HepG2 (cell line): ENCODE results near the gene ZFAND6. TPM values are rescaled to one million over a fixed set of nuclear protein-coding genes. Genes with fewer than 3 reads are reported as not detected.
A peak's percentile ranks its signal among the peaks of the same experiment; 100 is the strongest.

ENCODE experiments used
- ARNT ChIP-seq: fragments of 450-650 bp; IDR thresholded peaks from 2 replicates; pipeline ENCODE4 v1.6.1; 2017
- ATF2 ChIP-seq: sonication (generic); formaldehyde crosslinking; IDR thresholded peaks from 2 replicates; pipeline ENCODE4 v1.4.0; 2020; ENCODE audit warnings: missing genetic modification reagents
- ATM ChIP-seq: fragments of 450-650 bp; IDR thresholded peaks from 2 replicates; pipeline ENCODE4 v1.7.1; 2017; ENCODE audit warnings: mild to moderate bottlenecking, borderline replicate concordance
- ELK4 ChIP-seq: sonication (generic); formaldehyde crosslinking; IDR thresholded peaks from 2 replicates; pipeline ENCODE4 v1.9.0; 2021; ENCODE audit warnings: missing genetic modification reagents, borderline replicate concordance
- FIP1L1 ChIP-seq: fragments of 200-400 bp; formaldehyde crosslinking; IDR thresholded peaks from 2 replicates; pipeline ENCODE4 v1.6.1; 2018; ENCODE audit warnings: low read depth, mild to moderate bottlenecking, low read length, moderate library complexity, borderline replicate concordance; ENCODE audit not compliant: insufficient read depth
- FOXP1 ChIP-seq, 2 experiments: fragments of 450-650 bp in 1 of 2; IDR thresholded peaks; 2 replicates each; pipeline ENCODE4 v1.6.1; 2017 to 2018; ENCODE audit warnings: antibody characterized with exemption in 1 of 2
- HNF1A ChIP-seq, 2 experiments: sonication (generic) in 1 of 2; formaldehyde crosslinking in 1 of 2; IDR thresholded peaks; 2 replicates each; pipeline versions ENCODE4 v1.4.0 to v1.6.1; 2016 to 2020; ENCODE audit warnings: borderline replicate concordance in 1 of 2, low read depth in 1 of 2, mild to moderate bottlenecking in 1 of 2, missing genetic modification reagents in 1 of 2
- MXD4 ChIP-seq: IDR thresholded peaks from 2 replicates; pipeline ENCODE4 v1.6.1; 2016; ENCODE audit warnings: mild to moderate bottlenecking, missing biosample characterization, missing genetic modification reagents
- PRMT3 ChIP-seq: sonication (generic); formaldehyde crosslinking; IDR thresholded peaks from 2 replicates; pipeline ENCODE4 v1.8.1; 2022; ENCODE audit warnings: low read depth, mild to moderate bottlenecking, moderate library complexity, missing genetic modification reagents, borderline replicate concordance
- REL ChIP-seq: sonication (generic); formaldehyde crosslinking; conservative IDR thresholded peaks from 2 replicates; pipeline ENCODE4 v1.8.0; 2022; ENCODE audit warnings: mild to moderate bottlenecking, missing genetic modification reagents, moderate library complexity
- ZBTB4 ChIP-seq: sonication (generic); formaldehyde crosslinking; IDR thresholded peaks from 2 replicates; pipeline ENCODE4 v1.4.0; 2020; ENCODE audit warnings: missing genetic modification reagents, mild to moderate bottlenecking, borderline replicate concordance
- ZNF256 ChIP-seq: sonication (generic); formaldehyde crosslinking; conservative IDR thresholded peaks from 2 replicates; pipeline ENCODE4 v1.4.0; 2020; ENCODE audit warnings: missing genetic modification reagents
- ZNF441 ChIP-seq: sonication (generic); formaldehyde crosslinking; IDR thresholded peaks from 2 replicates; pipeline ENCODE4 v1.7.0; 2021; ENCODE audit warnings: missing genetic modification reagents, borderline replicate concordance
- ZNF501 ChIP-seq: sonication (generic); formaldehyde crosslinking; IDR thresholded peaks from 2 replicates; pipeline ENCODE4 v1.5.1; 2020; ENCODE audit warnings: mild to moderate bottlenecking, moderate library complexity, missing genetic modification reagents
- ZNF784 ChIP-seq: sonication (generic); formaldehyde crosslinking; IDR thresholded peaks from 2 replicates; pipeline ENCODE4 v1.5.1; 2020; ENCODE audit warnings: missing genetic modification reagents, mild to moderate bottlenecking, borderline replicate concordance
- polyA plus RNA-seq, 8 experiments: library from polyadenylated mRNA; depleted of rRNA in 3 of 8; stranded (reverse) in 7 of 8; unstranded in 1 of 8; fragments of >200 nt; fragmentation: Illumina TruSeq in 4 of 8; extraction: Trizol in 4 of 8; gene quantifications; 2 replicates each; pipeline versions ENCODE4 v1.2.1 to v1.2.3, GENCODE V29; 2011 to 2016; ENCODE audit warnings: low read depth in 4 of 8, missing spikeins in 1 of 8, mixed read lengths in 1 of 8; ENCODE audit not compliant: insufficient read depth in 1 of 8
- total RNA-seq, 5 experiments: library from RNA; depleted of rRNA; stranded (reverse); fragments of >200 nt; fragmentation: Illumina TruSeq; extraction: Trizol; gene quantifications; 2 replicates each; pipeline ENCODE4 v1.2.3, GENCODE V29; 2016; ENCODE audit warnings: low read depth in 1 of 5

Gene ZFAND6
- total and polyA plus RNA-seq, 2 of the 13 experiments (the other 11 are each of a cell fraction or from before 2014, with no cell fraction given): 84.2 to 115 TPM

- TF ChIP-seq HNF1A (IDR thresholded peaks at IDR 0.05; ENCODE audit: low read depth) (no peak), HNF1A (CRISPR knock-in tag; IDR thresholded peaks at IDR 0.05; ENCODE audit: borderline replicate concordance) (no peak), ZNF501 (CRISPR knock-in tag) (peak; percentile 10; the same call in 1 of the 2 replicates), REL (no peak), ELK4 (CRISPR knock-in tag) (no peak), ATM (no peak), FOXP1 (IDR thresholded peaks at IDR 0.05) (no peak), FOXP1 (CRISPR knock-in tag; IDR thresholded peaks at IDR 0.05) (no peak), FIP1L1 (no peak), PRMT3 (CRISPR knock-in tag) (no peak), ZBTB4 (no peak), ZNF256 (CRISPR knock-in tag) (no peak), ZNF441 (CRISPR knock-in tag) (no peak), ZNF784 (CRISPR knock-in tag) (no peak), MXD4 (CRISPR knock-in tag) (no peak), ATF2 (CRISPR knock-in tag) (no peak), ARNT (no peak)
These were observed 113.7 kb downstream of the ZFAND6 start (continued) for GRCh38 chr15:80173022-80173759.
